Choroid plexus epithelial cell (primary cell): ENCODE data around the gene FARP1.
A peak's percentile ranks its signal among the peaks of the same experiment; 100 is the strongest.

Experiments
- DNase-seq: peaks from one replicate; pipeline ENCODE4 v3.0.0-alpha.2; 2010; ENCODE audit warnings: low read depth
- H3K4me3 ChIP-seq: 2 replicates; pipeline ENCODE4 v1.5.1; 2011; ENCODE audit warnings: low read depth, mild to moderate bottlenecking, control low read depth, low read length, moderate library complexity
- TF ChIP-seq, protein P1 (sequence below): conservative IDR thresholded peaks from 2 replicates; pipeline ENCODE4 v1.5.1; 2011; ENCODE audit warnings: low read depth, mild to moderate bottlenecking, control low read depth, inconsistent platforms, low read length, moderate library complexity

FARP1 gene

GRCh38 chr13:98305670-98306069 is 162.8 kb downstream of the FARP1 start:
- no peak for DNase-seq
- TF ChIP-seq, protein P1, sequence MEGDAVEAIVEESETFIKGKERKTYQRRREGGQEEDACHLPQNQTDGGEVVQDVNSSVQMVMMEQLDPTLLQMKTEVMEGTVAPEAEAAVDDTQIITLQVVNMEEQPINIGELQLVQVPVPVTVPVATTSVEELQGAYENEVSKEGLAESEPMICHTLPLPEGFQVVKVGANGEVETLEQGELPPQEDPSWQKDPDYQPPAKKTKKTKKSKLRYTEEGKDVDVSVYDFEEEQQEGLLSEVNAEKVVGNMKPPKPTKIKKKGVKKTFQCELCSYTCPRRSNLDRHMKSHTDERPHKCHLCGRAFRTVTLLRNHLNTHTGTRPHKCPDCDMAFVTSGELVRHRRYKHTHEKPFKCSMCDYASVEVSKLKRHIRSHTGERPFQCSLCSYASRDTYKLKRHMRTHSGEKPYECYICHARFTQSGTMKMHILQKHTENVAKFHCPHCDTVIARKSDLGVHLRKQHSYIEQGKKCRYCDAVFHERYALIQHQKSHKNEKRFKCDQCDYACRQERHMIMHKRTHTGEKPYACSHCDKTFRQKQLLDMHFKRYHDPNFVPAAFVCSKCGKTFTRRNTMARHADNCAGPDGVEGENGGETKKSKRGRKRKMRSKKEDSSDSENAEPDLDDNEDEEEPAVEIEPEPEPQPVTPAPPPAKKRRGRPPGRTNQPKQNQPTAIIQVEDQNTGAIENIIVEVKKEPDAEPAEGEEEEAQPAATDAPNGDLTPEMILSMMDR, result no peak
- H3K4me3 ChIP-seq, result no peak overlapping the region

GRCh38 chr13:98307463-98308085 is 164.7 kb downstream of the FARP1 start:
- TF ChIP-seq, protein P1, result no peak
- no peak overlapping the region for H3K4me3 ChIP-seq
- DNase-seq, result peak; percentile 68

GRCh38 chr13:98308086-98308911 is 165.4 kb downstream of the FARP1 start:
- TF ChIP-seq, protein P1, result no peak
- no peak overlapping the region for H3K4me3 ChIP-seq
- DNase-seq, result no peak

DNA sequence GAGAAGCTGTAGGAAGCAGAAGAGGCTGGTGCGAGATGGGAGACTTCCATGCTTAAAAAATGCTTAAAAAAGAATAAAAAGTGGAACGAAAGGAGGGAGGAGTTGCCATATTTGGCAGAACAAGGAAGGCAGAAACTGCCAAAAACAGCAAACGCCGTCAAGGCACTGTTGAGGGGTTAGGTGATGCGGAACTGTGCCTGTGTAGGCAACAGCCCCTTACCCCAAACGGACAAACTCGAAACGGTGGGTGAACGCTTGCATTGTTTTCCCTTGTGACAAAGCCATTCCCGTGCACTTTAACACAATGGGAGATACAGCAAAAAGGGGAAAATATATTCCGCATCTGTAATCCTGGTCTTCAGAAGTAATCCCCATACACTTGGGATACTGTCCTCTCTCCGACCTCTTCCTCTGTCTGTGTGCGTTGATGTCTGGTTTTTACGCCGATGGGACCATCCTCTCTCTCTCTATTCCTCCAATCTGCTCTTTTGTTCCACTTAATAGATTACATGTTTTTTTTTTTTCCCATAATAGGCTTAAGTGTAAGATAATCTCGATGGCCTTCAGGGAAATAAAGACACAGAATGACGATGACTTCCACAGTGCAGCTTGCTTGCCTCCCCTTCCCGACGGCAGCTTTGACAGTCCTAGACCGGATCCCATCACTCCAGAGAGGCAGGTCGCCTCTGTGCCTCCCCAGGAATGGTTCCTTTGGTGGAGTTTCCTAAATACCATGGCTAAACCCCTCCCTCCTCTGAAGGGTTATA is 166.9 kb downstream of the FARP1 start:
- DNase-seq, result no peak
- no peak overlapping the region for H3K4me3 ChIP-seq
- TF ChIP-seq, protein P1, result no peak

- DNase-seq, result no peak
- no peak overlapping the region for H3K4me3 ChIP-seq
- TF ChIP-seq, protein P1, result no peak
These were observed 167.7 kb downstream of the FARP1 start for GRCh38 chr13:98310485-98311199.

GRCh38 chr13:98311200-98311548 is 168.3 kb downstream of the FARP1 start:
- DNase-seq, result no peak
- no peak overlapping the region for H3K4me3 ChIP-seq
- TF ChIP-seq, protein P1, result no peak
